K562 (cell line): ENCODE measurements around the gene MYRIP. TPM values are rescaled to one million over a fixed set of nuclear protein-coding genes. Genes with fewer than 3 reads are reported as not detected.

Experiments used
- ATAC-seq: fragments of 200-7000 bp; cut with Tn5 transposase; 3 replicates; pipeline ENCODE4 v1.9.1; 2020; ENCODE audit warnings: moderate library complexity
- BruUV-seq: library from RNA; stranded (reverse); fragments of 400-500 nt; replicated peaks from 2 replicates; lab custom pipeline; 2021; lab: Mats Ljungman, UMichigan
- CTCF ChIA-PET: fragments of 300-600 bp; formaldehyde crosslinking; extraction: SDS; loops from one replicate; lab custom pipeline; 2021; ENCODE audit warnings: low intra/inter-chr PET ratio; lab: Yijun Ruan, JAX
- POLR2A ChIA-PET: fragments of 300-600, 350-650 bp; sonication (Branson Sonifier 250); formaldehyde crosslinking; extraction: SDS; loops from one replicate; lab custom pipeline; 2021; ENCODE audit warnings: antibody characterized with exemption, inconsistent platforms; lab: Yijun Ruan, JAX
- DNase-seq, 4 experiments: peaks; one replicate each; pipeline versions ENCODE4 v3.0.0 to v3.0.0-alpha.2; 2011 to 2018; ENCODE audit warnings: low spot score in 3 of 4, mixed read lengths in 3 of 4; ENCODE audit errors: extremely low read depth in 1 of 4
- FAIRE-seq: peaks from 2 replicates; lab custom pipeline; 2011; peaks lifted over from hg19 to GRCh38; lab: Jason Lieb, UNC
- H2AFZ ChIP-seq: 2 replicates; pipeline ENCODE4 v1.6.0; 2011; ENCODE audit warnings: low read depth, low read length, control low read depth, inconsistent platforms
- H3K27ac ChIP-seq: fragments of 200-600 bp; 3 replicates; pipeline ENCODE4 v1.8.0; 2011; ENCODE audit warnings: low read depth, mild to moderate bottlenecking, control low read depth, inconsistent platforms, low read length, moderate library complexity, mixed read lengths; ENCODE audit errors: extremely low read depth
- H3K27me3 ChIP-seq, 2 experiments: fragments of 300-600 bp in 1 of 2; 2 replicates in 1 of 2; 3 replicates in 1 of 2; pipeline versions ENCODE4 v1.6.0 to v1.8.0; 2011; ENCODE audit warnings: inconsistent platforms in 2 of 2, low read length in 2 of 2, mild to moderate bottlenecking in 1 of 2, mixed read lengths in 1 of 2, moderate library complexity in 1 of 2; ENCODE audit not compliant: control insufficient read depth in 2 of 2, insufficient read depth in 2 of 2
- H3K36me3 ChIP-seq: fragments of 300-600 bp; 3 replicates; pipeline ENCODE4 v1.8.0; 2011; ENCODE audit warnings: mild to moderate bottlenecking, low read length, inconsistent platforms; ENCODE audit not compliant: control insufficient read depth, insufficient read depth
- H3K4me1 ChIP-seq, 2 experiments: fragments of 200-600 bp in 1 of 2; replicated peaks in 1 of 2; 2 replicates in 1 of 2; 3 replicates in 1 of 2; pipeline versions ENCODE4 v1.5.1 to v1.8.0; 2011; ENCODE audit warnings: inconsistent platforms in 2 of 2, low read length in 2 of 2, mild to moderate bottlenecking in 1 of 2, mixed read lengths in 1 of 2, moderate library complexity in 1 of 2; ENCODE audit not compliant: control insufficient read depth in 2 of 2, insufficient read depth in 2 of 2
- H3K4me2 ChIP-seq: 2 replicates; pipeline ENCODE4 v1.6.1; 2011; ENCODE audit warnings: low read length, control low read depth, inconsistent platforms, mixed read lengths; ENCODE audit not compliant: insufficient read depth
- H3K4me3 ChIP-seq: fragments of 200-600 bp; sonication (generic), shearing (Covaris generic); 2 replicates; pipeline ENCODE4 v1.5.1; 2016; ENCODE audit warnings: control low read depth, inconsistent platforms
- H3K79me2 ChIP-seq: fragments of 200-600 bp; 3 replicates; pipeline ENCODE4 v1.8.0; 2011; ENCODE audit warnings: low read length, inconsistent platforms; ENCODE audit not compliant: control insufficient read depth, insufficient read depth
- H3K9ac ChIP-seq, 2 experiments: 2 replicates each; pipeline versions ENCODE4 v1.6.0 to v1.6.1; 2011; ENCODE audit warnings: low read depth in 2 of 2, low read length in 2 of 2, control low read depth in 1 of 2, inconsistent platforms in 1 of 2, mild to moderate bottlenecking in 1 of 2, mixed read lengths in 1 of 2; ENCODE audit not compliant: insufficient read depth in 1 of 2
- H3K9me1 ChIP-seq: one replicate; pipeline ENCODE4 v1.6.0; 2011; ENCODE audit warnings: inconsistent platforms, mild to moderate bottlenecking, low read length, moderate library complexity; ENCODE audit not compliant: control insufficient read depth, insufficient read depth
- H3K9me3 ChIP-seq: replicated peaks from 2 replicates; pipeline ENCODE4 v1.5.1; 2011; ENCODE audit warnings: low read depth, low read length, inconsistent platforms; ENCODE audit not compliant: control insufficient read depth, insufficient read depth
- H4K20me1 ChIP-seq: replicated peaks from 2 replicates; pipeline ENCODE4 v1.6.1; 2011; ENCODE audit warnings: low read length, inconsistent platforms, mixed read lengths; ENCODE audit not compliant: control insufficient read depth, insufficient read depth
- ELK1 ChIP-seq: sonication (generic); formaldehyde crosslinking; IDR thresholded peaks from 2 replicates; pipeline ENCODE4 v1.8.1; 2022; ENCODE audit warnings: missing genetic modification reagents
- ETS2 ChIP-seq: IDR thresholded peaks from 2 replicates; pipeline ENCODE4 v1.6.1; 2016; ENCODE audit warnings: borderline replicate concordance, missing genetic modification characterization, mild to moderate bottlenecking, moderate library complexity, missing compliant biosample characterization; ENCODE audit not compliant: poor library complexity, severe bottlenecking
- HDAC1 ChIP-seq, 2 experiments: fragments of 450-650 bp; IDR thresholded peaks; 2 replicates each; pipeline ENCODE4 v1.6.1; 2016 to 2017; ENCODE audit warnings: inconsistent platforms in 1 of 2, mild to moderate bottlenecking in 1 of 2, moderate library complexity in 1 of 2
- HNRNPH1 ChIP-seq: fragments of 200-400 bp; formaldehyde crosslinking; optimal IDR thresholded peaks from 2 replicates; pipeline ENCODE3; 2017; ENCODE audit warnings: low read depth, mild to moderate bottlenecking, low read length, moderate library complexity
- ILF3 ChIP-seq: fragments of 450-650 bp; IDR thresholded peaks from 2 replicates; pipeline ENCODE4 v1.6.1; 2018; ENCODE audit warnings: antibody characterized with exemption, mild to moderate bottlenecking, moderate library complexity, borderline replicate concordance
- ILK ChIP-seq: fragments of 450-650 bp; IDR thresholded peaks from 2 replicates; pipeline ENCODE4 v1.6.1; 2016; ENCODE audit warnings: missing genetic modification characterization, low read depth, mild to moderate bottlenecking, missing compliant biosample characterization, moderate library complexity, borderline replicate concordance
- KLF13 ChIP-seq: fragments of 450-650 bp; IDR thresholded peaks from 2 replicates; pipeline ENCODE4 v1.6.1; 2016; ENCODE audit warnings: missing genetic modification characterization, low read depth, mild to moderate bottlenecking, missing compliant biosample characterization, moderate library complexity, borderline replicate concordance
- MTA2 ChIP-seq: fragments of 450-650 bp; IDR thresholded peaks from 2 replicates; pipeline ENCODE4 v1.6.1; 2016; ENCODE audit warnings: low read depth
- NCOA4 ChIP-seq: fragments of 450-650 bp; IDR thresholded peaks from 2 replicates; pipeline ENCODE4 v1.6.1; 2018; ENCODE audit warnings: mild to moderate bottlenecking; ENCODE audit not compliant: partially characterized antibody
- PREB ChIP-seq: sonication (generic); formaldehyde crosslinking; IDR thresholded peaks from 2 replicates; pipeline ENCODE4 v1.8.1; 2023; ENCODE audit warnings: mild to moderate bottlenecking, missing genetic modification reagents
- RHOXF2B ChIP-seq: fragments of 250-450 bp; sonication (Bioruptor Pico); conservative IDR thresholded peaks from 2 replicates; pipeline ENCODE4 v1.5.1; 2021
- SIN3B ChIP-seq: fragments of 450-650 bp; IDR thresholded peaks from 2 replicates; pipeline ENCODE4 v1.6.1; 2017; ENCODE audit warnings: low read depth, mild to moderate bottlenecking, moderate library complexity
- SRSF3 ChIP-seq: fragments of 200-400 bp; formaldehyde crosslinking; IDR thresholded peaks from 2 replicates; pipeline ENCODE4 v1.6.1; 2016; ENCODE audit warnings: mild to moderate bottlenecking, low read length, moderate library complexity; ENCODE audit not compliant: insufficient read depth
- ZBTB49 ChIP-seq: sonication (generic); formaldehyde crosslinking; IDR thresholded peaks from 2 replicates; pipeline ENCODE4 v1.8.0; 2022; ENCODE audit warnings: missing genetic modification reagents, mild to moderate bottlenecking, borderline replicate concordance
- ZNF282 ChIP-seq: sonication (generic); formaldehyde crosslinking; IDR thresholded peaks from 2 replicates; pipeline ENCODE4 v1.8.1; 2023; ENCODE audit warnings: missing genetic modification reagents
- ZNF586 ChIP-seq: fragments of 450-650 bp; formaldehyde crosslinking; conservative IDR thresholded peaks from 2 replicates; pipeline ENCODE4 v1.4.0; 2020; ENCODE audit warnings: mild to moderate bottlenecking, moderate library complexity
- ZSCAN29 ChIP-seq: fragments of 450-650 bp; IDR thresholded peaks from 2 replicates; pipeline ENCODE4 v1.6.1; 2017
- WGBS: fragments of 100-300 bp; shearing (Covaris generic); methylation state at CpG from one replicate; pipeline ENCODE4 v1.1.6; 2016; ENCODE audit warnings: low coverage, mixed read lengths; ENCODE audit not compliant: insufficient coverage; ENCODE audit errors: missing lambda C conversion rate; 5-methylcytosine and 5-hydroxymethylcytosine counted together
- in situ Hi-C: fragments of 300-500 bp; cut with MboI; formaldehyde crosslinking; loops from 4 replicates; pipeline ENCODE4 v1.15.0; 2018; ENCODE audit warnings: inconsistent platforms, mixed read lengths
- intact Hi-C: fragments of 100-400 bp; cut with micrococcal nuclease; formaldehyde crosslinking; loops from 2 replicates; pipeline ENCODE4 v1.14.2; 2022
- polyA plus RNA-seq, 8 experiments: library from polyadenylated mRNA; depleted of rRNA in 4 of 8; stranded (reverse) in 5 of 8; unstranded in 3 of 8; fragments of >200 nt; fragmentation: Nextera tagmentation in 2 of 8; fragmentation: Illumina TruSeq in 1 of 8; extraction: Ambion mirVana in 2 of 8; extraction: Trizol in 1 of 8; gene quantifications; 2 replicates each; pipeline versions ENCODE4 v1.2.1 to v1.2.3, GENCODE V29; 2011 to 2014; ENCODE audit warnings: inconsistent platforms in 1 of 8, missing spikeins in 1 of 8
- total RNA-seq, 7 experiments: library from RNA; depleted of rRNA in 6 of 7; stranded (reverse); fragments of >200 nt in 6 of 7; fragmentation: Illumina TruSeq in 2 of 7; extraction: Trizol in 2 of 7; gene quantifications; 2 replicates each; pipeline versions ENCODE4 v1.2.1 to v1.2.3, GENCODE V29; 2011 to 2021; ENCODE audit warnings: low replicate concordance in 1 of 7

MYRIP gene
- total and polyA plus RNA-seq, 9 of the 15 experiments (the other 6 are each of a cell fraction or from before 2014, with no cell fraction given): 0.03 to 0.12 TPM; not detected in 7

- Histone ChIP-seq H2AFZ (no peak overlapping the region), H4K20me1 (no peaks in the 10 kb centered on the region), H3K27me3 (no peaks in the 10 kb centered on the region), H3K4me2 (no peak overlapping the region), H3K36me3 (no peaks in the 10 kb centered on the region), H3K27ac (no peak overlapping the region), H3K9me1 (no peaks in the 10 kb centered on the region), H3K9ac (no peak overlapping the region), H3K79me2 (no peaks in the 10 kb centered on the region), H3K4me1 (no peaks in the 10 kb centered on the region), H3K4me3 (no peak overlapping the region), H3K9me3 (no peaks in the 10 kb centered on the region)
- ChIA-PET POLR2A (no interaction called here), CTCF (no interaction called here)
- WGBS: 0% methylated on average over 2 of the region's 2 CpGs
- ATAC-seq: no peak
- in situ Hi-C loops (no loop called here), intact Hi-C loops (no loop called here)
- TF ChIP-seq HDAC1 (IDR thresholded peaks at IDR 0.05) (no peak), HNRNPH1 (no peak), ZNF282 (CRISPR knock-in tag) (no peak), SIN3B (no peak), NCOA4 (no peak), ETS2 (no peak), ILK (no peak), RHOXF2B (CRISPR knock-in tag) (no peak), ILF3 (no peak), KLF13 (tag) (no peak), ZBTB49 (CRISPR knock-in tag) (no peak), PREB (CRISPR knock-in tag) (no peak), ZNF586 (no peak), SRSF3 (no peak), ZSCAN29 (no peak), ELK1 (no peak), MTA2 (no peak)
- FAIRE-seq: no peak
- BruUV-seq: no TSS peak
- DNase-seq: no peak
Observed at GRCh38 chr3:40024526-40024925, 215.1 kb downstream of the MYRIP start.
